ENCODE data around the gene SLIT1.

DNA sequence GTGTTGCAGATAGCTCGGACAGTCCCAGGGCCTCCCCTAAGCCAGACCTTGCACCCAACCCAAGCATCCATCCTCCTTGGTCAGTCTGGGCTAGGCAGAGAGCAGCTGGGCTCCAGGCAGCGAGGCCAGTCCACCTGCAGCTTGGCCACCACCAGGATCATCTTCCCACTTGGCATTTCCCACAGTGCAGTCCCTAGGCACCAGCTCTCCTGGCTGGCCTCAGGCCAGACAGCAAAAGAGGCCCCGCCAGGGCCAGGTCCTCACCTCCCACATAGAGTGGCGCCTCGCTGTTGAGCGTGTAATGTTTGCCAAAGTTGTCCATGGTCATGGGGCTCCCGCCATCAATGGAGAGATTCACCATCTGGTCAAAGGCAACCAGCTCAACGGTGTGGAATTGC is 182.0 kb downstream of the SLIT1 start:
- TF ChIP-seq, protein P1, sequence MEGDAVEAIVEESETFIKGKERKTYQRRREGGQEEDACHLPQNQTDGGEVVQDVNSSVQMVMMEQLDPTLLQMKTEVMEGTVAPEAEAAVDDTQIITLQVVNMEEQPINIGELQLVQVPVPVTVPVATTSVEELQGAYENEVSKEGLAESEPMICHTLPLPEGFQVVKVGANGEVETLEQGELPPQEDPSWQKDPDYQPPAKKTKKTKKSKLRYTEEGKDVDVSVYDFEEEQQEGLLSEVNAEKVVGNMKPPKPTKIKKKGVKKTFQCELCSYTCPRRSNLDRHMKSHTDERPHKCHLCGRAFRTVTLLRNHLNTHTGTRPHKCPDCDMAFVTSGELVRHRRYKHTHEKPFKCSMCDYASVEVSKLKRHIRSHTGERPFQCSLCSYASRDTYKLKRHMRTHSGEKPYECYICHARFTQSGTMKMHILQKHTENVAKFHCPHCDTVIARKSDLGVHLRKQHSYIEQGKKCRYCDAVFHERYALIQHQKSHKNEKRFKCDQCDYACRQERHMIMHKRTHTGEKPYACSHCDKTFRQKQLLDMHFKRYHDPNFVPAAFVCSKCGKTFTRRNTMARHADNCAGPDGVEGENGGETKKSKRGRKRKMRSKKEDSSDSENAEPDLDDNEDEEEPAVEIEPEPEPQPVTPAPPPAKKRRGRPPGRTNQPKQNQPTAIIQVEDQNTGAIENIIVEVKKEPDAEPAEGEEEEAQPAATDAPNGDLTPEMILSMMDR (IDR thresholded peaks at IDR 0.05; ENCODE audit: insufficient read depth, low read length, poor library complexity, severe bottlenecking), result no peak
- TF ChIP-seq EZH2phosphoT487 (conservative IDR thresholded peaks at IDR 0.05; ENCODE audit: low read length), result no peak

Data from SU-DHL-6 (cell line).